Stimulated activated CD8-positive, alpha-beta memory T cell treated with anti-CD3 and anti-CD28 coated beads, Interleukin-4, amount 100 ng/mL, for 1 hour (primary cell): ENCODE results near the gene TAF5.
"Not testable (repeated sequence)": the region's sequence is repeated elsewhere in the genome, so short reads cannot be mapped to it uniquely, and the experiment has no call there.

Experiments used
- DNase-seq, 2 donors: peaks; one replicate each; pipeline ENCODE4 v3.0.0-alpha.2; 2020; ENCODE audit warnings: low read depth in 2 of 2, low spot score in 1 of 2

TAF5 gene

DNA sequence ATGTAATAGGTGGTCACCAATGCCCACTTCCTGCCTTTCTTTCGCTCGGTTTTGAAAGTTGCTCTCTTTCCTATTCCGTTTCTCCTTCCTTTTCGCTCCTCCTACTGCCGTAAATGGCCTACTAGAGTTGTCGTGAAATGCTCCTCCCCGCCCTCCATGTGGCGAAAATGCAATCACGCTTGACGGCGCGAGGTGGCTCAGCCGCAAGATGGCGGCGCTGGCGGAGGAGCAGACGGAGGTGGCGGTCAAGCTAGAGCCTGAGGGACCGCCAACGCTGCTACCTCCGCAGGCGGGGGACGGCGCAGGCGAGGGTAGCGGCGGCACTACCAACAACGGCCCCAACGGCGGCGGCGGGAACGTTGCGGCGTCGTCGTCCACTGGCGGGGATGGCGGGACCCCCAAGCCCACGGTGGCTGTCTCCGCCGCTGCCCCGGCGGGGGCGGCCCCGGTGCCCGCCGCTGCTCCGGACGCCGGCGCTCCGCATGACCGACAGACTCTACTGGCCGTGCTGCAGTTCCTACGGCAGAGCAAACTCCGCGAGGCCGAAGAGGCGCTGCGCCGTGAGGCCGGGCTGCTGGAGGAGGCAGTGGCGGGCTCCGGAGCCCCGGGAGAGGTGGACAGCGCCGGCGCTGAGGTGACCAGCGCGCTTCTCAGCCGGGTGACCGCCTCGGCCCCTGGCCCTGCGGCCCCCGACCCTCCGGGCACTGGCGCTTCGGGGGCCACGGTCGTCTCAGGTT lies at the start of gene TAF5:
Gene TAF5, plus strand, starts transcription at position 195 of the 737 bp plus-strand sequence. Its CDS starts 14 bp downstream, at position 209.
- DNase-seq = peak; percentile 58 to 78

DNA sequence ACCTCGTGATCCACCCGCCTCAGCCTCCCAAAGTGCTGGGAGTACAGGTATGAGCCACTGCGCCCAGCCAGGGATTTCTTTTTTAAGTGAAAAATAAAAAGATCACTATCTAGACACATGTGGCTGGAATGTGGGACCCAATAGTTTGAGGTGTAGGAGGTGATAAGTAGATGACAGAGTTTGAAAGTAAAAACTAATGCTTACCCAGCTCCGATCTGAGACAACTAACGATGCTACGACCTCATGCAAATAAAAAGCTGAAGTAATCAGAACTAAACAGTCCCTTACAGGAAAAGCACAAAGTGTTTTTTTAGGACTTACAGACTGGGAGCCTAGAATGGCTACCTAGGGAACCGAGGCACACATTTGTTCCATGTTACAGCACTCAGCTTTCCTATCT lies 39.9 kb upstream of the TAF5 start:
- DNase-seq = no peak

DNA sequence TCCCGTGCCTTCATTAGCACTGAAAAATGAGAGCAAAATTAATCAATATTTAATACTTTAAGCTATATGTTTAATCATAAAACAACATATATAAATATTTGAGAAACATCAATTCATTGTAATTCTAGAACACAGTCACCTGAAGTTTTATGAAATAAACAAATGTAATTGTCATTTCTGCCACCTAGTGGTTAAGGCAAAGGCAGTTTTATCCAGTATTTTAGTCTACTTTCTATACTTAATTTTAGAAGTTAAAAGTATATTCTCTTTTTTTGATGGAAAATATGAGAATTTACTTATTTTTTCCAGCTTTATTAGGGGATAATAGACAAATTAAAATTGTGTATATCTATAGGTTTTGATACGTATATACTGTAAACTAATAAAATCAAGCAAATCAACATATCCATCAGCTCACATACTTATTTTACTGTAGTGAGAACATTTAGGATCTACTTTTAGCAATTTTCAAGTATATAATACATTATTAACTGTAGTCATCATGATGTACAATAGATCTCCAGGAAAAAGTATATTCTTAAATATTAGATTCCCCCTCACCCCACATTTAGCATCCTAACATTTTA lies 33.7 kb upstream of the TAF5 start:
- no peak for DNase-seq

DNA sequence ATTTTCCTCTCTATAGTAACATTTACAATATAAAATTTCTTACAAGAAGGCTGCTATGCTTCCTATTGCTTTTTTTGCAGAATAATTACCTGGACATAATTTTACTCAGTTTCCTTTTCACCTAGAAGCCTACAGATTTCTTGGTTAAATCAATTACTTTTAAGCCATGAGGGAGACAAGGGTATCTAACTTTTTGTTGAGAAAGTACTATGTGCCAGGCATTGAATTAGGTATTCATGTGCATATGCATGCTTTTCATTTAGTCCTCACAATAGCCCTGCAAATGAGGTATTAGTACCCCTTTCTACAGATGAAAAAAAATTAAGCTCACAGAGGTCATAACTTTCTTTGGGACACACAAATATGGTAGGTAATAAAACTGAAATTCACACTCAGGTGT lies 33.2 kb upstream of the TAF5 start:
- DNase-seq = no peak

DNA sequence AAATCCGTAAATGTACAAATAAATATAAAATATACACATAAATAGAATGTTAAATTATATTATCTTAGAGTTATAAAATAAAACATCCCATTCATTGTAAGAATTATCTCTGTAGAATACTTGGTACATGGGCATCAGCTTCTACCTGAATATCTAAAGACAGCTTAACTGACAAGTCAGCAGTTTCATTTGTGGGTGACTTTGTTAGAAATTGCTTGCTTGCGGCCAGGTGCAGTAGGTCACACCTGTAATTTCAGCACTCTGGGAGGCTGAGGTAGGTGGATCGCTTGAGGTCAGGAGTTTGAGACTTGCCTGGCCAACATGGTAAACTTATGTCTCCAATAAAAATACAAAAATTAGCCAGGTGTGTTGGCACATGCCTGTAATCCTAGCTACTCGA lies 31.4 kb upstream of the TAF5 start:
- DNase-seq = no peak

DNA sequence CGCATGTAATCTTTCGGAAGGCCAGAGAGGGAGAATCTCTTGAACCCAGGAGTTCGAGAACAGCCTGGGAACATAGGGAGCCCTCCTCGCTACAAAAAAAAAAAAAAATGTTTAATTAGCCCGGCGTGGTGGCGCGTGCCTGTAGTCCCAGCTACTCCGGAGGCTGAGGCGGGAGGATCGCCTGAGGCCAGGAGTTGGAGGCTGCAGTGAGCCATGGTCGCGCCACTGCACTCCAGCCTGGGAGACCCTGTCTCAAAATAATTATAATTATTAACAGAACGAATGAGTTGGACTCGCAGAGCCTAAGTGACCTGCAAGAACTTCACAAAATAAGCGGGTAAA lies 17.6 kb upstream of the TAF5 start:
- DNase-seq = no peak

DNA sequence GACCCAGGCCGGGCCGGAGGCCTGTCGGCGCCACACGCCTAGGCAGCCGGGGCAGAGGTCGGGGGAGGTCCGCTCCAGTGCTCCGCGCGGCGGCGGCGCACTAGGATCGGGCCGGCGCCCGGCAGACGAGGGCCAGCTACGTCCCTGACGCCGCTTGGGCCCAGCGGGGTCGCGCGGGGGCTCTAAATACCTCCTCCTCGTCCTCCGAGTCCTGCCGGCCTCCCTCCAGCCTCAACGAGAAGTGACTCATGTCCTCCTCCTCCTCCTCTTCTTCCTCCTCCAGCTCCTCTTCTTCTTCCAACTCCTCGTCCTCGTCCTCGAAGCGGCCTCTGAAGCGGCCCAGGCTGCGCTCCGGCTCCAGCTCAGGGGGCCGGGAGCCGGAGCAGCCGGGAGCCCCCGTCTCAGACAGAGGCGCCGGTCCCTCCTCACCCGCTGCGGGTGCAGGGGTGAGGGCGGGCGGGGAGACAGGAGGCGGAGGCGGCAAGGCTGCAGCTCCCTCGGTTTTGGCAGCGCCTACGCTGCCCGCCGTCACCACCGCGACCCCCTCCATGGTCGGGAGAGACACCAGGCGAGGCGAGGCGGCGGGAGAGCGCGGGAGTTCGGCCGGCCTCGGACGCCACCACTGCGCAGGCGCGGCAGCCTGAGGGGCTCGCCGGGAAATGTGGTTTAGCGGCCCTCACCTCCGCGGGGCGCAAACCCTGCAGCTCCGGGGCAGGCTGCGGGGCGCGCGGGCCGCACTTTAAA lies 17.1 kb upstream of the TAF5 start, which contains the start of gene PCGF6:
Gene PCGF6, minus strand, starts transcription at position 624 of the 744 bp plus-strand sequence. Its CDS starts 74 bp downstream, at position 550.
- DNase-seq = peak; percentile 42 to 44

DNA sequence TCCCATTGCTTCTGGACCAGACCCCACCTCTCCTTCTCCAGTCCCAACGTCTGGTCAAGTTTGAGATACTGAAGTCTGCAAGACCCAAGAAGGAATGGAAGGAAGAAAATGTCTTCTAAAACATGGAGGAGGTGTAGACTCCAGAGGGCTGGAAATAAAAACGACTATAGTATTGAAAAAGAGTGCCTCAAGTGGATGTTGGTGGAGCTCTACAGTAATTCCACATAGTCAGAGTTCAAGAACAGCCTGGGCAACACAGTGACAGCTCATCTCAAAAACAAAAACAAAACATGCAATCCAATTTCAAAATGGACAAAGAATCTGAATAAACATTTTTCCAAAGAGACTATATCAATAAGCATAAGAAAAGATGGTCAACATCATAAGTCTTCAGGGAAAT lies 14.5 kb upstream of the TAF5 start:
- no peak for DNase-seq

DNA sequence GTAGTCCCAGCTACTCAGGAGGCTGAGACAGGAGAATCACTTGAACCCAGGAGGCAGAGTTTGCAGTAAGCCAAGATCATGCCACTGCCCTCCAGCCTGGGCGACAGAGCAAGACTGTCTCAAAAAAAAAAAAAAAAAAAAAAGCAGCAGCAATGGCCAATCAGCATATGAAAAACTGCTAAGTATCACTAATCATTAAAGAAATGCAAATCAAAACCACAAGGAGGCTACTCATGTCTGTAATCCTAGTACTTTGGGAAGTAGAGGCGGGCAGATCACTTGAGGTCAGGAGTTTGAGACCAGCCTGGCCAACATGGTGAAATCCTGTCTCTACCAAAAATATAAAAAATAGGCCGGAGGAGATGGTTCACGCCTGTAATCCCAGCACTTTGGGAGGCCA lies 13.2 kb upstream of the TAF5 start:
- not testable (repeated sequence) for DNase-seq

DNA sequence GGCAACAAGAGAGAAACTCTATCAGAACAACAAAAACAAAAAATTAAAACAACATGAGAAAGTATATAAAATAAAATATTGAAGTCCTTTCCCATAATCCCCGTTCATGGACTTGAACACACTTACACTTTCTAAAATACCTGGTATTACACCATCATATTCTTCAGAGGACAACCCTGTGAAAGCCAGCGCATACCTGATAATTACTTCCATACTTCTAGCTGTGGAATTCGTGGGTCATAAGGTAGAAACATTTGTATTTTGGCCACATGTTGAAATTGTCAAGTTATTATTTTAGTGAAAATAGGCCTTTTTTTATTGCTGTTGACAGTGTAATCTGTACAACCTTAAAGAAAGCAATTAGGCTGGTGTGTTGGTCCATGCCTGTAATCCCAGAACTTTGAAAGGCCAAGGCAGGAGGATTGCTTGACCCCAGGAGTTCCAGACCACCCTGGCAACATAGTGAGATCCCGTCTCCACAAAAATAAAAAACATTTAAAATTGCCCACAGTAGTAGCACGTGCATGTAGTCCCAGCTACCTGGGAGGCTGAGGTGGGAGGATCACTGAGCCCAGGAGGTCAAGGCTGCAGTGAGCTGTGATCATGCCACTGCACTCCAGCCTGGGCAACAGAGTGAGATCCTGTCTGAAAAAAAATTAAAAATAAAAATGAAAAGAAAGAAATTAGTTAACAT lies 11.7 kb upstream of the TAF5 start:
- no peak for DNase-seq

DNA sequence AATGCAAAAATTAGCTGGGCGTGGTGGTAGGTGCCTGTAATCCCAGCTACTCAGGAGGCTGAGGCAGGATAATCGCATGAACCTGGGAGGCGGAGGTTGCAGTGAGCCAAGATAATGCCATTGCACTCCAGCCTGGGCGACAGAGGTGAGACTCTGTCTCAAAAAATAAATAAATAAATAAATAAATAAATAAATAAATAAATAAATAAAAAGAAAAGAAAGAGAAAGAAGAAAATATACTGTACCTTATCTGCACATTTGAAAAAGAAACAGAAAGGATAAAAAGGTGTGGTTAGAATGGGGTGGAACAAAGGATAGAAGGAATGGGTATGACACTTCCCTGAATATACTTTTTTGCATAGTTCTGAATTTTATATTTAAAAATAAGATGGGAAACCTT lies 8.3 kb upstream of the TAF5 start:
- DNase-seq = not testable (repeated sequence)

DNA sequence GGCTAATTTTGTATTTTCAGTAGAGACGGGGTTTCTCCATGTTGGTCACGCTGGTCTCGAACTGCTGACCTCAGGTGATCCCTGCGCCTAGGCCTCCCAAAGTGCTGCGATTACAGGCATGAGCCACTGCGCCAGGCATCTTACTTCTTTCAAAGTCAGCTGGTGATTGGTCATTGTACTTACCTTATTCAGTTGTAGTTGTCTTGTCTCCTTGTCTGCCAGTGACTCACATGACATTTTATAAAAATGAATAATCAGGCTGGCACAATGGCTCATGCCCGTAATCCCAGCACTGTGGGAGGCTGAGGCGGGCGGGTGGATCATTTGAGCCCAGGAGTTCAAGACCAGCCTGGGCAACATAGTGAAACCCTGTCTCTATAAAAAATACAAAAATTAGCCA lies 7.0 kb upstream of the TAF5 start:
- DNase-seq = not testable (repeated sequence)

DNA sequence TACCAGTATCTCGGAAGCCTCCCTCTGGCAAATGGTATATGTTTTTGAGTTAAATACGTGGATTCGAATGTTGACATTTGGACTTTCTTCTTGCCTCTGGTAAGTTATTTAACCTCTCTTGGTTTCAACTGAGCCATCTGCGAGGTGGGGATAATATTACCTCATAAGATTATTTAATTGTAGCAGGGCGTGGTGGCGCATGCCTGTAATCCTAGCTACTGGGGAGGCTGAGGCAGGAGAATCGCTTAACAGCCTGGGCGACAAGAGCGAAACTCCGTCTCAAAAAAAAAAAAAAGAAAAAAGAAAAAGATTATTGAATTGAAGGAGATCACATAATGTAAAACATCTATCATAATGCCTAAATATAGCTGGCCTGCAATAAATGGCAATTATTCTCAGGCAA lies 396 bp upstream of the TAF5 start:
- no peak for DNase-seq

DNA sequence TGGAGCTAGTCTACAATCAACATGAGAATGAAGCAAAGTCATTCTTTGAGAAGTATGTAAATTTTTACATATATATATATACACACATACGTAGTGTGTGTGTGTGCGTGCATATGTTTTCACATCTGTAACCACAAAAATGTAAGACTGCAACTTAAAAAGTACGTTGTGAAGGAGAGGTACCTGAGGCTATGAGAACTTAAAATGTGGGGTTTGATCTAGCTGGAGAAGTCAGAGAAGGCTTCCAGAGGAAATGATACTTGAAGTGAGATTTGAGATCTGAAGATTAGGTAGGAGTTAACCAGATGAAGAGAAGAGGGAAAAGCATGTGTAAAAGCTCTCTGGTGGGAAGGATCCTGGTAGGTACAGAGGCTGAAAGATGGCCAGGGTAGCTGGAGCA lies 5.8 kb downstream of the TAF5 start:
- no peak for DNase-seq

DNA sequence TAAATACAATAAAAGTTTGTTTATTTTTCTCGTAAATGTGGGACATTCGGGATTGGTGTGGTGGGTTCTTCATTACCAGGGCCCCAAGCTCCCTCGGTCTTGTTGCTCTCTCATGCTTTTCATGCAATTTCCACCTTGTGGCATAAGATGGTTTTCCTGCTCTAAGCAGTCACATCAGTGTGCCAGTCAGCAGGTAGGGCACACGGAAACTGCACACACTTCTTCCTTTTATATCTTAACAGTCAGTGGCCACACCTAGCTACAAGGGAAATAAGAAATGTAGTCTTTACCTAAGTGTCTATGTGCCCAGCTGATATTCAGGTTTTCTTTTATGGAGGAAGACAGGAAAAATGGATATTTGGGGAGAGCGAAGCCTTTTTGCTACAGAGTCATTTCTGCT lies 6.5 kb downstream of the TAF5 start:
- DNase-seq = no peak

DNA sequence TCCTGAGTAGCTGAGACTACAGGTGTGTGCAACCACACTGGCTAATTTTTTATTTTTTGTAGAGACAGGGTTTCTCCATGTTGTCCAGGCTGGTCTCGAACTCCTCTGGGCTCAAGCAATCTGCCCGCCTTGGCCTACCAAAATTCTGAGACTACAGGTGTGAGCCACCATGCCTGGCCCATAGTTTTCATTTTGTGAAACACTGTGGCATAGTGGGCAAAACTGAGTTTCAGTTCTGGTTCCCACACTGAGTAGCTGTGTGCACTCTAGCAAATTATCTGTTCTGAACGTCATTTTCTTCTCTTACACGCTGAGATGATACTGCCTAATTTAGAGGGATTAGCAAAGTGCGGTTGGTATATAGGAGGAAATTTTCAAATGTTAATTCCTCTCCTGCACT lies 15.0 kb downstream of the TAF5 start:
- DNase-seq = no peak

DNA sequence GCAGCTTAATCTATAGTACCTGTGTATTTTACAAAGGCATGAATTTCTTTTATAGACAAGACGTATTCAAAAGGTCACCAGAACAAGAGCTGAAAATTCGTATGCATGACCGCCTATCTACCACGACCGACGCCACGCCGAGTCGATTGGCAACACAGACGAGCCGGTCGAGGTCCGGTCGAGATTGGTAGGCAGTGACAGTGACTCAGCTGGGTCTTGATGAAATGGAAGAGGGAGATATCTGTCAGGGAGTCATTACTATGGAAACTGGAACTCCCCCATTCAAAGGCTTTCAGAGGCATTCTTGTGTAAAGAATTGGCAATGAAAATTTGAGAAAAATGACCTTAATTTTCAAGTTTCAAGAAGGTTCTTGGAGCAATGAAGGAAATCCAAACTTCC lies 26.4 kb downstream of the TAF5 start:
- no peak for DNase-seq

DNA sequence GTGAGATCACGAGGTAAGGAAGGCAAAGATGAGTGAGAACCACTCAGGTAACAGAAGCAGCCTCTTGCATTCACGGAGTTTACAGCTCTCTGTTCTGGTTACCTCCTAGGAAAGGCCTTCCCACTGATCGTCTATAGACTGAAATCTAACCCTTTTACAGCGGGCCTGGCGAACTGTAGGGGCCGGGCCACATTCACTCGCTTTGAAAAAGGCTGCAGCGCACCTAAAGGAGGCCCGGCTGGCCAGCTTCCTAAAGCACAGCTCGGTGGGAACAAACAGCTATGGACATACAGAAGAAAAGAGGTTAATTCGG lies 27.9 kb downstream of the TAF5 start:
- DNase-seq = no peak

DNA sequence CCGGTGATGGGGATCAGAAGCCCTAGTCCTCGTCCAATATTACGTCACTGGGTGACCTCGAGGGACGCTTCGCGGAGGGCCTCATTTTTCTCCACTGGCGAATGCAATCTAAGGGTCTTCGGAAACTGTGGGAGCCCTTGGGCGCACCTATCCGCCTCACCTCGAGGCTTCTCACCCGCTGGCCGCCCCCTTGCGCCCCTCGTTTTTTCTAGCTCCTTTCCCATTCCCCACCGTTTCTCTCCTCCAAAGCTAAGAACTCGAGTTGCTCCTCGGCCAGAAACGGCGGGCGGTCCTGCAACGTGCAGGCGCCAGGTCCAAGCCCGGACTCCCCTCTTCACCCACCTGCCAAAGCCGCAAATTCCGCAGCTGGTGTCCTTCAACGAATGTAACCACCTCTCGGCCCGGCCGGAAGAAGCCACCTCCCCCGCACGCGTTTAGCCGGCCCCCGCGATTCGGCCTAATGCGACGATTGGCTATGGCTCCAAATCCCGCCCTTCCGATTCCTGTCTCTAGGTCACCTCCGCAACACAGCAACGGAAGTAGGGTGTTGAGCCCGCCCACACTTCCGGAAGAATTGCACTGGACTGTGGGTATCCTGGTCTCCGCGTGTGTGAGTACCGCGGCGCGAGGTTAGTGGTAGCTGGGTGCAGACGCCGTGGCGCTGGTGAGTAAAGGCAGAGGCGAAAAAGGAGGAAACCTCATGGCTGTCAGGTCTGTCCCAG lies 28.5 kb downstream of the TAF5 start, which contains the start of the genes ATP5MK and PDCD11:
Gene ATP5MK, minus strand, starts transcription at position 409 of the 722 bp plus-strand sequence. CDS start 4,018 bp downstream, outside the sequence.
Gene PDCD11, plus strand, starts transcription at position 560 of the 722 bp plus-strand sequence. CDS start 1,801 bp downstream, outside the sequence.
- peak; percentile 76 to 90 for DNase-seq

DNA sequence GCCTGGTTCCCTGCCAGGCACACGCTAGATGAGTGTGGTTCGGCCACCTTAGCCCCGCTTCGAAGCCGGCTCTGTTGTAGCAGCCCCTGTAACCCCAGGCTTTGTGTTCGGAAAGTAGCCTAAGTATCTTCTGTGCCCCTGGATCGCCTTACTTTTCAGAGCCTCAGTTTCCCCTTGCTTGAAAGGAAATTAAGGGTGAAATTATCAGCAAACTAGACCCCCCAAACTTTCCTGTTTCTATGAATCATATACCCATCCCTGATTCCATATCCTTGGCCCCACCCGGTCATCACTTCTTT lies 29.0 kb downstream of the TAF5 start:
- no peak for DNase-seq

DNA sequence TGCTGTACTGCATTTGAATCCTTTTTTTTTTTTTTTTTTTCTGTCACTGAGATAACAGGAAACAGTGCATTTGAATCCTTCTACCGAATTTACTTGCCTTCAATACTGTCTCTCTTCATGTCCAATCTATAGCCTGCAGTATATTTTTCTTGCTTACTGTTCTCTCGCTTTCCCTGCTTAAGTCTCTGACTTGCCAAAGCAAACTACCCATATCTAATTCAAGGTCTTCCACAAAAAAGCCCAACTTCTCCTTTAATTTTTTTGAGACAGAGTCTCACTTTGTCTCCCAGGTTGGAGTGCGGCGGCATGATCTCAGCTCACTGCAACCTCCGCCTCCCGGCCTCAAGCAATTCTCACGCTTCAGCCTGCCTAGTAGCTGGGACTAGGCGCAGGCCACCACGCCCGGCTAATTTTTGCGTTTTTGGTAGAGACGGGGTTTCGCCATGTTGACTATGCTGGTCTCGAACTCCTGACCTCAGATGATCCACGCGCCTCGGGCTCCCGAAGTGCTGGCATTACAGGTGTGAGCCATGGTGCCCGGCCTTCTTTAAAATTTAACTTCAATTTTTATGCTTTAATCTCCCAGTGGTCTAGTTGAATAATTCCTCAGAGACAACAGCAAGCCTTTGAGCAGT lies 29.5 kb downstream of the TAF5 start:
- no peak for DNase-seq
